Upper lobe of left lung (tissue), 6 donors: ENCODE measurements around the gene ANKRD13B. TPM values are rescaled to one million over a fixed set of nuclear protein-coding genes. Genes with fewer than 3 reads are reported as not detected.
A peak's percentile ranks its signal among the peaks of the same experiment; 100 is the strongest.

Experiments
- ATAC-seq, 2 donors: fragments of 200-7000 bp; cut with Tn5 transposase; one replicate each; pipeline ENCODE4 v1.9.1; 2022; ENCODE audit warnings: mild to moderate bottlenecking in 2 of 2, moderate library complexity in 2 of 2; ENCODE audit not compliant: low FRiP score in 2 of 2
- DNase-seq, 2 donors: peaks; one replicate each; pipeline ENCODE4 v3.0.0-alpha.2; 2019 to 2020
- H3K27ac ChIP-seq, 4 donors: fragments of 200-600 bp; sonication (generic); one replicate each; pipeline ENCODE4 v1.5.1; 2016 to 2019
- H3K27me3 ChIP-seq, 4 donors: fragments of 200-600 bp; sonication (generic); one replicate each; pipeline ENCODE4 v1.5.1; 2017 to 2019
- H3K36me3 ChIP-seq, 4 donors: fragments of 200-600 bp; sonication (generic); one replicate each; pipeline ENCODE4 v1.5.1; 2016 to 2019
- H3K4me1 ChIP-seq, 4 donors: fragments of 200-600 bp; sonication (generic); one replicate each; pipeline ENCODE4 v1.5.1; 2018 to 2019
- H3K4me3 ChIP-seq, 4 donors: fragments of 200-600 bp; sonication (generic); one replicate each; pipeline ENCODE4 v1.5.1; 2017 to 2019; ENCODE audit warnings: mild to moderate bottlenecking in 2 of 4, moderate library complexity in 1 of 4
- H3K9me3 ChIP-seq, 4 donors: fragments of 200-600 bp; sonication (generic); one replicate each; pipeline ENCODE4 v1.5.1; 2018 to 2019
- CTCF ChIP-seq, 6 experiments: fragments of 450-650 bp in 4 of 6; fragments of 200-600 bp in 2 of 6; sonication (generic) in 2 of 6; IDR thresholded peaks; one replicate each; pipeline ENCODE4 v1.5.1; 2016 to 2019; ENCODE audit warnings: antibody characterized with exemption in 6 of 6
- EP300 ChIP-seq, 4 donors: sonication (generic); formaldehyde crosslinking; IDR thresholded peaks; one replicate each; pipeline ENCODE4 v1.5.1; 2017; ENCODE audit warnings: antibody characterized with exemption in 4 of 4, control low read depth in 2 of 4
- POLR2A ChIP-seq, 4 donors: fragments of 450-650 bp; IDR thresholded peaks; one replicate each; pipeline ENCODE4 v1.5.1; 2016 to 2017; ENCODE audit warnings: antibody characterized with exemption in 4 of 4, mild to moderate bottlenecking in 2 of 4
- POLR2AphosphoS5 ChIP-seq, 2 donors: sonication (generic); formaldehyde crosslinking; IDR thresholded peaks; one replicate each; pipeline ENCODE4 v1.5.1; 2017; ENCODE audit warnings: antibody characterized with exemption in 2 of 2
- WGBS, 2 donors: methylation state at CpG; one replicate each; pipeline ENCODE4 v1.1.5; 2017 to 2018; 5-methylcytosine and 5-hydroxymethylcytosine counted together
- total RNA-seq, 6 donors: library from RNA; depleted of rRNA in 4 of 6; stranded (reverse); fragments of >200 nt in 4 of 6; gene quantifications; one replicate each; pipeline versions ENCODE4 v1.1.0 to v1.2.1, GENCODE V29; 2016 to 2021
- donor health status: DM: no; HTN: no; CAD: no; lungs with moderate emphysema.
- donor health status: DM: no; HTN: yes; CAD: no; lungs with severe emphysema.

ANKRD13B gene
- total RNA-seq, 6 donors from 2014 or later, result 1.5 to 24.1 (median 3.9) TPM

GRCh38 chr17:29563816-29564215 lies 29.1 kb upstream of the ANKRD13B start:
- Histone ChIP-seq H3K4me3 (no peak overlapping the region), H3K27me3 (no peaks in the 10 kb centered on the region), H3K27ac (no peak overlapping the region), H3K9me3 (no peaks in the 10 kb centered on the region), H3K36me3 (peaks cover 0 to 7% (median 3%) of the 10 kb centered on the region in 4 donors), H3K4me1 (peaks cover 32 to 54% (median 38%) of the 10 kb centered on the region in 4 donors)
- ATAC-seq, result no peak
- WGBS, 2 donors, result 85 to 94% methylated on average over 3 of the region's 3 CpGs
- DNase-seq, result no peak
- TF ChIP-seq CTCF (IDR thresholded peaks at IDR 0.05), result no peak

- TF ChIP-seq POLR2AphosphoS5 (IDR thresholded peaks at IDR 0.05) (no peak), EP300 (IDR thresholded peaks at IDR 0.05) (no peak)
- WGBS, 2 donors, result 16 to 33% methylated on average over 17 to 41 of the region's 55 CpGs
- no peaks in the 10 kb centered on the region for H3K9me3 ChIP-seq
- H3K27ac ChIP-seq, result peak overlapping the region; percentile 84 to 93 (median 90)
- DNase-seq, result peak; percentile 56 to 92
- peak in 1 of 2 donors; percentile 6 for ATAC-seq
- H3K27me3 ChIP-seq, result no peaks in the 10 kb centered on the region
- peaks cover 0 to 7% (median 3%) of the 10 kb centered on the region in 4 donors for H3K36me3 ChIP-seq
- H3K4me1 ChIP-seq, result peaks cover 36 to 65% (median 46%) of the 10 kb centered on the region in 4 donors
- H3K4me3 ChIP-seq, result peak overlapping the region; percentile 62 to 77 (median 72)
Measured at GRCh38 chr17:29565643-29566472, 27.1 kb upstream of the ANKRD13B start.

- Histone ChIP-seq H3K4me1 (peaks cover 33 to 59% (median 40%) of the 10 kb centered on the region in 4 donors), H3K9me3 (no peaks in the 10 kb centered on the region), H3K4me3 (peak within 1 kb of the TSS; percentile 62 to 77 (median 72)), H3K36me3 (peaks cover 0 to 7% (median 3%) of the 10 kb centered on the region in 4 donors), H3K27ac (peak within 1 kb of the TSS; percentile 84 to 93 (median 90)), H3K27me3 (no peaks in the 10 kb centered on the region)
- peak; percentile 83 to 96 for DNase-seq
- TF ChIP-seq POLR2AphosphoS5 (IDR thresholded peaks at IDR 0.05), result peak; percentile 52 to 79
- TF ChIP-seq EP300 (IDR thresholded peaks at IDR 0.05), result no peak
- TF ChIP-seq CTCF (IDR thresholded peaks at IDR 0.05), result peak in 2 of 6 experiments; percentile 30 to 50
- TF ChIP-seq POLR2A (IDR thresholded peaks at IDR 0.05), result peak in 2 of 4 donors; percentile 60 to 75
- 0 to 8% methylated on average over 6 to 36 of the region's 94 CpGs for WGBS, 2 donors
- ATAC-seq, result peak; percentile 35 to 80
Measured at GRCh38 chr17:29566473-29567303, 26.2 kb upstream of the ANKRD13B start, which contains the start of gene ABHD15. Gene ABHD15 (minus strand): TSS chr17:29567037. CDS start chr17:29566966, 71 bp downstream.

GRCh38 chr17:29567304-29567553 lies 25.7 kb upstream of the ANKRD13B start:
- H3K36me3 ChIP-seq, result peaks cover 0 to 6% (median 4%) of the 10 kb centered on the region in 4 donors
- H3K9me3 ChIP-seq, result no peaks in the 10 kb centered on the region
- TF ChIP-seq CTCF (IDR thresholded peaks at IDR 0.05) (no peak), EP300 (IDR thresholded peaks at IDR 0.05) (no peak), POLR2AphosphoS5 (IDR thresholded peaks at IDR 0.05) (no peak), POLR2A (IDR thresholded peaks at IDR 0.05) (peak in 1 of 4 donors; percentile 44)
- H3K4me3 ChIP-seq, result peak overlapping the region; percentile 62 to 77 (median 68)
- H3K27ac ChIP-seq, result peak overlapping the region; percentile 84 to 93 (median 90)
- peaks cover 28 to 59% (median 36%) of the 10 kb centered on the region in 4 donors for H3K4me1 ChIP-seq
- 0 to 2% methylated on average over 4 to 27 of the region's 27 CpGs for WGBS, 2 donors
- no peaks in the 10 kb centered on the region for H3K27me3 ChIP-seq
- no peak for DNase-seq
- peak; percentile 5 to 34 for ATAC-seq
